Gastrocnemius medialis (tissue), 4 donors: Measurements from ENCODE around the gene MTG2. TPM values are rescaled to one million over a fixed set of nuclear protein-coding genes. Genes with fewer than 3 reads are reported as not detected.

Experiments used
- ATAC-seq, 2 donors: fragments of 150-250 bp; one replicate each; pipeline ENCODE4 v1.9.1; 2016
- DNase-seq, 2 donors: peaks; one replicate each; pipeline ENCODE4 v3.0.0-alpha.2; 2019
- H3K27ac ChIP-seq, 4 donors: fragments of 200-600 bp; sonication (generic); 1 replicate in 1 of 4; 2 replicates in 3 of 4; pipeline ENCODE4 v1.5.1; 2016 to 2018; ENCODE audit warnings: mild to moderate bottlenecking in 2 of 4, moderate library complexity in 1 of 4
- H3K27me3 ChIP-seq, 3 donors: fragments of 200-600 bp; sonication (generic) in 2 of 3; 1 replicate in 1 of 3; 2 replicates in 2 of 3; pipeline versions ENCODE4 v1.5.1 to v1.6.0; 2016 to 2019; ENCODE audit warnings: mild to moderate bottlenecking in 1 of 3, moderate library complexity in 1 of 3
- H3K36me3 ChIP-seq, 2 donors: fragments of 200-600 bp; sonication (generic) in 1 of 2; one replicate each; pipeline ENCODE4 v1.5.1; 2017 to 2018
- H3K4me1 ChIP-seq, 2 donors: fragments of 200-600 bp; sonication (generic) in 1 of 2; one replicate each; pipeline ENCODE4 v1.5.1; 2016 to 2017; ENCODE audit warnings: mild to moderate bottlenecking in 2 of 2
- H3K4me3 ChIP-seq, 4 donors: fragments of 200-600 bp; sonication (generic) in 3 of 4; 1 replicate in 1 of 4; 2 replicates in 3 of 4; pipeline ENCODE4 v1.5.1; 2016 to 2019; ENCODE audit warnings: mild to moderate bottlenecking in 2 of 4
- H3K9me3 ChIP-seq, 3 donors: fragments of 200-600 bp; sonication (generic) in 2 of 3; 1 replicate in 1 of 3; 2 replicates in 2 of 3; pipeline ENCODE4 v1.5.1; 2016 to 2019
- POLR2A ChIP-seq, 2 donors: fragments of 450-650 bp; IDR thresholded peaks; one replicate each; pipeline ENCODE4 v1.6.1; 2017; ENCODE audit warnings: antibody characterized with exemption in 2 of 2, mild to moderate bottlenecking in 2 of 2, moderate library complexity in 2 of 2
- in situ Hi-C, 4 donors: fragments of 200-750 bp; cut with MboI; loops; one replicate each; pipeline versions ENCODE4 v1.15.0 to v1.8.0; 2017; ENCODE audit warnings: low sequenced_read_pairs in 4 of 4
- intact Hi-C: fragments of 100-400 bp; cut with DNase I; formaldehyde crosslinking; loops from one replicate; pipeline ENCODE4 v1.15.1; 2023; ENCODE audit warnings: low total_unique reads
- total RNA-seq, 4 donors: library from RNA; depleted of rRNA; stranded (reverse); fragments of >200 nt; gene quantifications; one replicate each; pipeline versions ENCODE4 v1.1.0 to v1.2.3, GENCODE V29; 2016
- TF ChIP-seq, protein P1 (sequence below), 5 experiments: fragments of 450-650 bp in 3 of 5; fragments of 200-600 bp in 2 of 5; sonication (generic) in 2 of 5; IDR thresholded peaks in 4 of 5; conservative IDR thresholded peaks in 1 of 5; 1 replicate in 4 of 5; 2 replicates in 1 of 5; pipeline ENCODE4 v1.5.1; 2016 to 2019; ENCODE audit warnings: antibody characterized with exemption in 5 of 5, mild to moderate bottlenecking in 3 of 5, moderate library complexity in 3 of 5

Gene MTG2
- total RNA-seq, 4 donors from 2014 or later, result 21.0 to 50.8 (median 29.3) TPM

DNA sequence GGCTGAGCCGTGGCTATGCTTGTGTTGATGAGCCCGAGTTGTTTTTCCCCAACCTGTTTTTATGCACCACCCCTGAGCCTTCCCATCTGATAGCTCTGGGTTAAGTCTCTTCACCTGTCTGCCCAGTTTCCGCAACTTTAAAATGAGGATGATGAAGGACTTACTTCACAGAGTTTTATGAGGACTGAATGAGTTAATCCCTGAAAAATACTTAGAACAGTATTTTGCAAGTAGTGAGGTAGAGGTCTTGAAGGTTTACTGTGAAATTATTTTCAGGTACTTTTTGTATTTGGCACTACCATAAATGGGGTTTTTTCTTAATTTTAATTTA lies 3.2 kb downstream of the MTG2 start:
- no peak overlapping the region for H3K27ac ChIP-seq
- H3K9me3 ChIP-seq, result no peaks in the 10 kb centered on the region
- DNase-seq (no peak), ATAC-seq (no peak)
- H3K36me3 ChIP-seq, result peaks cover 0 to 20% of the 10 kb centered on the region in 2 donors
- H3K27me3 ChIP-seq, result no peaks in the 10 kb centered on the region
- intact Hi-C loops (loop anchor here (10.0 kb wide), 1 partner anchor 199 kb away; the partner anchor contains the start of gene RPS21), in situ Hi-C loops (loop anchor here in 1 of 4 donors (25.0 kb wide), 1 partner anchor 201 kb away; the partner anchor contains the start of gene RPS21)
- H3K4me1 ChIP-seq, result peaks cover 16 to 20% of the 10 kb centered on the region in 2 donors
- TF ChIP-seq, protein P1, sequence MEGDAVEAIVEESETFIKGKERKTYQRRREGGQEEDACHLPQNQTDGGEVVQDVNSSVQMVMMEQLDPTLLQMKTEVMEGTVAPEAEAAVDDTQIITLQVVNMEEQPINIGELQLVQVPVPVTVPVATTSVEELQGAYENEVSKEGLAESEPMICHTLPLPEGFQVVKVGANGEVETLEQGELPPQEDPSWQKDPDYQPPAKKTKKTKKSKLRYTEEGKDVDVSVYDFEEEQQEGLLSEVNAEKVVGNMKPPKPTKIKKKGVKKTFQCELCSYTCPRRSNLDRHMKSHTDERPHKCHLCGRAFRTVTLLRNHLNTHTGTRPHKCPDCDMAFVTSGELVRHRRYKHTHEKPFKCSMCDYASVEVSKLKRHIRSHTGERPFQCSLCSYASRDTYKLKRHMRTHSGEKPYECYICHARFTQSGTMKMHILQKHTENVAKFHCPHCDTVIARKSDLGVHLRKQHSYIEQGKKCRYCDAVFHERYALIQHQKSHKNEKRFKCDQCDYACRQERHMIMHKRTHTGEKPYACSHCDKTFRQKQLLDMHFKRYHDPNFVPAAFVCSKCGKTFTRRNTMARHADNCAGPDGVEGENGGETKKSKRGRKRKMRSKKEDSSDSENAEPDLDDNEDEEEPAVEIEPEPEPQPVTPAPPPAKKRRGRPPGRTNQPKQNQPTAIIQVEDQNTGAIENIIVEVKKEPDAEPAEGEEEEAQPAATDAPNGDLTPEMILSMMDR (IDR thresholded peaks at IDR 0.05 in 4 of 5, conservative IDR thresholded peaks at IDR 0.05 in 1 of 5), result no peak
- no peak for TF ChIP-seq POLR2A (IDR thresholded peaks at IDR 0.05)
- H3K4me3 ChIP-seq, result no peak overlapping the region

DNA sequence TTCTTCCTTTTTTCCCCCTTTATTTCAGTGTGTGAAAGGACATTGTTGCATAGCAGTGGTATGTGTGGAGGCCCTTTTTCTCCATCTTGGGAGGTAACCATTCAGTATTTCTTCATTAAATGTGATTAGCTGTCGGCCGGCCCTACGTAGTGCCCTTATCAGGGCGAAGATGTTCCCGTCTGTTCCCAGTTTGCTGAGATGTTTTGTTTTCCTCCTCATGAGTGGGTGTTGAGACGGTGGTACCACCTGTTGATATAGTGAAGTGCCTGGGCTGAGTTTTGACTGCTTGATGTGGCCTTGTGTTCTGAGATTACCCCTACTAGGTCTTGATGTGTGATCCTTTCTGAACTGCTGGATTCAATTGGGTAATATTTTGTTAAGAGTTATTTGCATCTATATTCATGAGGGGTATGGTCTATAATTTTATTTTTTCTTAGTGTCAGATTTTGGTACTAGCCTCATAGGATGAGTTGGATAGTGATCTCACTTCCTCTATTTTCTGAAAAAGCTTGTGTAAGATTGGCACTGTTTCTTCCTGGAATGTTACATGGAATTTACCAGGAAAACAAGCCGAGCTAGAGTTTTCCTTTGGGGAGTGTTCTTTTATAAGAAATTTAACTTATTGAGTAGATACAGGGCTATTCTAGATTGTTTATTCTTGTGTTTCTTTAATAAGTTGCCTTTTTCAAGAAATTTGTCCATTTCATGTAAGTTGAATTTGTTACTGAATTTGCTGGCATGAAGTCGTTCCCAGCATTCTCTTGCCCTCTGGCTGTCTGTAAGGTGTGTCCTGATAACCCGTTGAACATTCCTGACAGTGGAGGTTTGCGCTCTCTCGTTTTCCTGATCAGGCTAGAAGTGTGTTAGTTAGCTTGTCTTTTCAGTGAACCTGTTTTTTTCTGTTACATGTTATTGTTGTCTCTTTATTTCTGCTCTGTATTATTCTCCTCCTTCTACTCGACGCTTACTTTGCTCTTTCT lies 4.3 kb downstream of the MTG2 start:
- TF ChIP-seq, protein P1 (IDR thresholded peaks at IDR 0.05 in 4 of 5, conservative IDR thresholded peaks at IDR 0.05 in 1 of 5), result no peak
- ATAC-seq (no peak), DNase-seq (no peak)
- Histone ChIP-seq H3K27ac (peak overlapping the region in 1 of 4 donors; percentile 21), H3K4me3 (no peak overlapping the region), H3K4me1 (peaks cover 14 to 15% of the 10 kb centered on the region in 2 donors), H3K36me3 (peaks cover 0 to 20% of the 10 kb centered on the region in 2 donors), H3K27me3 (no peaks in the 10 kb centered on the region), H3K9me3 (no peaks in the 10 kb centered on the region)
- in situ Hi-C loops (loop anchor here in 1 of 4 donors (25.0 kb wide), 1 partner anchor 200 kb away; the partner anchor contains the start of gene RPS21), intact Hi-C loops (loop anchor here (10.0 kb wide), 1 partner anchor 198 kb away; the partner anchor contains the start of gene RPS21)

DNA sequence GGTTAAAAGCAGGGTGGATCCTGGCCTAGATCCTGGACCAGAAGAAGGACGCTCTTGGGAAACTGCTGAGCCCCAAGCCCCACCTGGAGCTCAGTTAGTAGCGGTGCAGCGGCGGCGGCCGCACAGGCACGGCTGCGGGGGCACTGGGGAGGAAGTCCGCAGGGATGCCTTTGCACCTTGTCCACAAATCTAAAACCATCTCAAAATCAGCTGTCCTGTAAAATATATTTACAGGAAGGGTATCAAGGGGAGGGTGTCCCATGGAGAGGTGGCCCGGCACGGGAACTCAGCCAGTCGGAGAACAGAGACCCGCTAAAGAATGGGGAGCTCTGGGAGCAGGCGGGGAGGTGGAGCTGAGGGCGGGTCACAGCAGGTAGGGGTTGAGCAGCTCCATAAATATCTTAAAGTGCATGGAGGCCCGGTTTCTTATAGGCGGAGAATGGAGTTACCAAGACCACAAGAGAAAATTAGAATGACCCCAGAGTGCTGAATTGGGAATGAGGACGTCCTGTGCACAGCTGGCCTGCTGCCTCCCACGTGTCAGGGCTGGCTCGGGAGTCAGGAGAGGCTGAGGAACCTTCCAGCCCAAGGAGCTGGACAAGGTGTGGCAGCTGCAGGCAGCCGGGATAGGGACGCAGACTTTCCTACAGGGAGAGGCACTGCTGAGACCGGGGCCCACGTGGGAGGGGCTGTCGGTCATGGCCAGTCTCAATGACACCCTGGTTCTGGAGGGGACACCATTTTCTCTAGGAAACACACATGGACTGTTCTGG lies 8.0 kb downstream of the MTG2 start:
- in situ Hi-C loops, result loop anchor here in 1 of 4 donors (25.0 kb wide), 1 partner anchor 196 kb away; the partner anchor contains the start of gene RPS21

More for the DNA sequence above, 8.0 kb downstream of the MTG2 start:
- Histone ChIP-seq H3K9me3 (no peaks in the 10 kb centered on the region), H3K27me3 (no peaks in the 10 kb centered on the region), H3K4me3 (no peak overlapping the region), H3K27ac (no peak overlapping the region), H3K36me3 (peaks cover 3 to 41% of the 10 kb centered on the region in 2 donors), H3K4me1 (peaks cover 0 to 3% of the 10 kb centered on the region in 2 donors)
- DNase-seq (no peak), ATAC-seq (no peak)
- intact Hi-C loops, result no loop called here
- TF ChIP-seq POLR2A (IDR thresholded peaks at IDR 0.05), result no peak
- TF ChIP-seq, protein P1 (IDR thresholded peaks at IDR 0.05 in 4 of 5, conservative IDR thresholded peaks at IDR 0.05 in 1 of 5), result no peak
